Naive B cell (primary cell): ENCODE measurements around the gene ZNF592. TPM values are rescaled to one million over a fixed set of nuclear protein-coding genes. Genes with fewer than 3 reads are reported as not detected.
"Not testable (repeated sequence)": the region's sequence is repeated elsewhere in the genome, so short reads cannot be mapped to it uniquely, and the experiment has no call there.

Experiments used
- ATAC-seq, 2 donors: fragments of 150-1000 bp; cut with Tn5 transposase; 2 replicates each; pipeline ENCODE4 v1.10.0; 2021; ENCODE audit warnings: low read depth in 2 of 2, mild to moderate bottlenecking in 2 of 2, moderate library complexity in 2 of 2
- DNase-seq: peaks from one replicate; pipeline ENCODE4 v3.0.0; 2022
- H3K27ac Mint-ChIP-seq, 6 donors: one replicate each; pipeline ENCODE4 v1.8.0; 2020 to 2022; ENCODE audit warnings: mild to moderate bottlenecking in 6 of 6, mixed read lengths in 6 of 6, moderate library complexity in 5 of 6, inconsistent platforms in 2 of 6
- H3K27me3 Mint-ChIP-seq, 3 donors: one replicate each; pipeline ENCODE4 v1.8.0; 2021 to 2022; ENCODE audit warnings: mixed read lengths in 3 of 3, mild to moderate bottlenecking in 1 of 3
- H3K36me3 Mint-ChIP-seq, 2 donors: one replicate each; pipeline ENCODE4 v1.8.0; 2020 to 2022; ENCODE audit warnings: mixed read lengths in 2 of 2, inconsistent platforms in 1 of 2, mild to moderate bottlenecking in 1 of 2
- H3K4me1 Mint-ChIP-seq, 3 donors: one replicate each; pipeline ENCODE4 v1.8.0; 2020 to 2022; ENCODE audit warnings: mixed read lengths in 3 of 3, inconsistent platforms in 1 of 3, mild to moderate bottlenecking in 1 of 3, moderate library complexity in 1 of 3
- H3K4me3 Mint-ChIP-seq, 8 donors: one replicate each; pipeline ENCODE4 v1.8.0; 2020 to 2022; ENCODE audit warnings: mild to moderate bottlenecking in 8 of 8, mixed read lengths in 8 of 8, moderate library complexity in 8 of 8, inconsistent platforms in 2 of 8
- H3K9me3 Mint-ChIP-seq, 7 donors: one replicate each; pipeline ENCODE4 v1.8.0; 2020 to 2022; ENCODE audit warnings: mixed read lengths in 7 of 7, mild to moderate bottlenecking in 5 of 7, inconsistent platforms in 2 of 7, moderate library complexity in 1 of 7
- polyA plus RNA-seq, 6 donors: library from polyadenylated mRNA; unstranded; fragments of 300-500 nt; fragmentation: Illumina TruSeq; gene quantifications; one replicate each; pipeline ENCODE4 v1.2.3, GENCODE V29; 2021; ENCODE audit warnings: low read depth in 6 of 6

The ZNF592 gene
- polyA plus RNA-seq, 6 donors from 2014 or later = 2.2 to 21.4 (median 8.5) TPM

GRCh38 chr15:84834229-84834955, 86.0 kb downstream of the ZNF592 start:
- Mint-ChIP-seq H3K27me3 (peaks cover 4 to 19% (median 18%) of the 10 kb centered on the region in 3 donors), H3K27ac (no peak overlapping the region), H3K36me3 (no peaks in the 10 kb centered on the region), H3K4me1 (no peaks in the 10 kb centered on the region), H3K9me3 (no peaks in the 10 kb centered on the region), H3K4me3 (no peak overlapping the region)
- DNase-seq = no peak
- ATAC-seq = no peak

DNA sequence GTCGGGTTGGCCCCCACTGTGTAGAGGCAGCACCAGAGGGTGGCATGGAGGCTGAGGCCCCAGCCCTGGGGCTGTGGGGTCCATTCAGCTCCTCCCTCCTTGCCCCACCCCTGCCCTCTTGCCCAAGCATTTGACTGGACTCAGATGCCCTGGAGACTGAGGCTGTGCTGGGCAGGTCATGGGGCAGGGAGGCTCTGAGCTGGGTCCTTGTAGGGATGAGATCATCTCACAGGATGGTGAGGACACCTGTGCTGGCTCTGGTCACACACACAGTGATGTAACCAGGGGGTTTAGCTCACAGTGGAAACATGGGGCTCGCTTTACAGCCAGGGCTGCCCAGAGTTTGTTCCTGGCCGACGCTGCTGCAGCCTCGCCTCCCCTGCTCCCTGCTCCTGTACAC, 86.6 kb downstream of the ZNF592 start:
- H3K4me3 Mint-ChIP-seq = no peak overlapping the region
- DNase-seq = no peak
- no peaks in the 10 kb centered on the region for H3K4me1 Mint-ChIP-seq
- no peak for ATAC-seq
- no peaks in the 10 kb centered on the region for H3K9me3 Mint-ChIP-seq
- no peak overlapping the region for H3K27ac Mint-ChIP-seq
- H3K27me3 Mint-ChIP-seq = peaks cover 4 to 19% (median 18%) of the 10 kb centered on the region in 3 donors
- H3K36me3 Mint-ChIP-seq = no peaks in the 10 kb centered on the region

- no peaks in the 10 kb centered on the region for H3K9me3 Mint-ChIP-seq
- H3K4me3 Mint-ChIP-seq = no peak overlapping the region
- peaks cover 4 to 19% (median 18%) of the 10 kb centered on the region in 3 donors for H3K27me3 Mint-ChIP-seq
- DNase-seq (no peak), ATAC-seq (no peak)
- no peaks in the 10 kb centered on the region for H3K36me3 Mint-ChIP-seq
- H3K4me1 Mint-ChIP-seq = no peaks in the 10 kb centered on the region
- H3K27ac Mint-ChIP-seq = peak overlapping the region in 1 of 6 donors; percentile 26
Observed at GRCh38 chr15:84835661-84836337, 87.4 kb downstream of the ZNF592 start.

- ATAC-seq (no peak), DNase-seq (no peak)
- Mint-ChIP-seq H3K4me3 (no peak overlapping the region), H3K4me1 (no peaks in the 10 kb centered on the region), H3K27me3 (peaks cover 8 to 19% (median 18%) of the 10 kb centered on the region in 3 donors), H3K36me3 (no peaks in the 10 kb centered on the region), H3K9me3 (no peaks in the 10 kb centered on the region), H3K27ac (peak overlapping the region in 2 of 6 donors; percentile 60 to 72)
Observed at GRCh38 chr15:84836844-84837243, 88.5 kb downstream of the ZNF592 start.

DNA sequence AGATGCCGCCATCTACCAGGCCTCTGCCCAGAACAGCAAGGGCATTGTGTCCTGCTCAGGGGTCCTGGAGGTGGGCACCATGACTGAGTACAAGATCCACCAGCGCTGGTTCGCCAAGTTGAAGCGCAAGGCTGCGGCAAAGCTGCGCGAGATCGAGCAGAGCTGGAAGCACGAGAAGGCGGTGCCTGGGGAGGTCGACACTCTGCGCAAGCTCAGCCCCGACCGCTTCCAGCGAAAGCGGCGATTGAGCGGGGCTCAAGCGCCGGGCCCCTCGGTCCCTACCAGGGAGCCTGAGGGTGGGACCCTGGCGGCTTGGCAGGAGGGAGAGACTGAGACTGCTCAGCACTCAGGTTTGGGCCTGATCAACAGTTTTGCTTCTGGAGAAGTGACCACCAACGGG, 91.3 kb downstream of the ZNF592 start:
- DNase-seq (no peak), ATAC-seq (no peak)
- peaks cover 8 to 19% (median 18%) of the 10 kb centered on the region in 3 donors for H3K27me3 Mint-ChIP-seq
- no peak overlapping the region for H3K4me3 Mint-ChIP-seq
- H3K9me3 Mint-ChIP-seq = no peaks in the 10 kb centered on the region
- no peaks in the 10 kb centered on the region for H3K4me1 Mint-ChIP-seq
- no peaks in the 10 kb centered on the region for H3K36me3 Mint-ChIP-seq
- no peak overlapping the region for H3K27ac Mint-ChIP-seq

DNA sequence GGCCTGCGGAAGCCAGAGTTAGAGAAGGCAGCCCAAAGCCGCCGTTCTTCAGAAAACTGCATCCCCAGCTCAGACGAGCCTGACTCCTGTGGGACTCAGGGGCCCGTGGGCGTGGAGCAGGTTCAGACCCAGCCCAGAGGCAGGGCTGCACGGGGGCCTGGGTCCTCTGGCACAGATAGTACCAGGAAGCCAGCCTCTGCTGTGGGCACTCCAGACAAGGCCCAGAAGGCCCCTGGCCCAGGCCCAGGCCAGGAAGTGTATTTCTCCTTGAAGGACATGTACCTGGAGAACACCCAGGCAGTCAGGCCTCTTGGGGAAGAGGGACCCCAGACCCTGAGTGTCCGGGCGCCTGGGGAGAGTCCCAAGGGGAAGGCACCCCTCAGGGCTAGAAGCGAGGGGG, 91.9 kb downstream of the ZNF592 start:
- Mint-ChIP-seq H3K27me3 (peaks cover 8 to 18% (median 18%) of the 10 kb centered on the region in 3 donors), H3K36me3 (no peaks in the 10 kb centered on the region), H3K27ac (no peak overlapping the region), H3K4me1 (no peaks in the 10 kb centered on the region), H3K9me3 (peaks cover 0 to under 1% (median 0%) of the 10 kb centered on the region in 7 donors), H3K4me3 (no peak overlapping the region)
- ATAC-seq (no peak), DNase-seq (no peak)

DNA sequence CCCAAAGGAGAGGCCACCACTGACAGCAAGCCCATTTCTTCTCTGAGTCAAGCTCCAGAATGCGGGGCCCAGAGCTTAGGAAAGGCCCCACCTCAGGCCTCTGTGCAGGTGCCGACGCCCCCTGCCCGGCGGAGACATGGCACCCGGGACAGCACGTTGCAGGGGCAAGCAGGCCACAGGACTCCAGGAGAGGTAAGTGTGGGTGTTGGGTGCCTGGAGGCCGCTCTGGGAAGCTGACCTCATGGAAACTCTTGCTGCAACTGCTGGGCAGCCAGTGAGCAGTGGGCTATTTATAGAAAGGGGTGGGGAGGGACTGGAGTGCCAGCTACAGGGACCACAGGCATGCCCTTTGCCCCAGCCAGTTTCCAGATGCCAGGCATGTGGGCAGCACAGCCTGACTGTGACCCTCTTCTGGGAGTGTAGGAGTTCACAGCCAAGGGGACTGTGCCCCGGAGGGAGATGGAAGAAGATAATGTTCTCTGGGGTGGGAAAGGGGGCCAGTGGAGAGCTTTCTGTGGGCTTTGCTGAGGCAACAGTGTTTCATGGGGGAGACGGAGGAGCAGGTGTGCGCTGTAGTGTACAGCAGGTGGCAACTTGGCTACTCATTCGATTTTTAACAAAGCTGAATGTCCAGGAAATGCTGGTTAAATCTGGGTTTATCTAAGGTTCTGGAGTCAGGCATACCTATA, 92.5 kb downstream of the ZNF592 start:
- Mint-ChIP-seq H3K4me3 (no peak overlapping the region), H3K27me3 (peaks cover 5 to 13% (median 12%) of the 10 kb centered on the region in 3 donors), H3K36me3 (peaks cover 0 to under 1% of the 10 kb centered on the region in 2 donors), H3K9me3 (peaks cover 0 to 6% (median 0%) of the 10 kb centered on the region in 7 donors), H3K27ac (peak overlapping the region in 3 of 6 donors; percentile 16 to 89 (median 19)), H3K4me1 (no peaks in the 10 kb centered on the region)
- no peak for DNase-seq
- ATAC-seq = no peak

- Mint-ChIP-seq H3K27ac (no peak overlapping the region), H3K9me3 (peaks cover 5 to 23% (median 15%) of the 10 kb centered on the region in 7 donors)
- no peak for ATAC-seq
Observed at GRCh38 chr15:84842781-84843180, 94.4 kb downstream of the ZNF592 start.

GRCh38 chr15:84844964-84845363, 96.6 kb downstream of the ZNF592 start:
- H3K4me3 Mint-ChIP-seq = no peak overlapping the region
- H3K9me3 Mint-ChIP-seq = peaks cover 8 to 34% (median 24%) of the 10 kb centered on the region in 7 donors
- no peak for DNase-seq

More at GRCh38 chr15:84842781-84843180, 94.4 kb downstream of the ZNF592 start:
- Mint-ChIP-seq H3K36me3 (peaks cover 0 to 16% of the 10 kb centered on the region in 2 donors), H3K4me3 (no peak overlapping the region), H3K27me3 (peaks cover 0 to 3% (median 0%) of the 10 kb centered on the region in 3 donors), H3K4me1 (no peaks in the 10 kb centered on the region)
- DNase-seq = no peak

DNA sequence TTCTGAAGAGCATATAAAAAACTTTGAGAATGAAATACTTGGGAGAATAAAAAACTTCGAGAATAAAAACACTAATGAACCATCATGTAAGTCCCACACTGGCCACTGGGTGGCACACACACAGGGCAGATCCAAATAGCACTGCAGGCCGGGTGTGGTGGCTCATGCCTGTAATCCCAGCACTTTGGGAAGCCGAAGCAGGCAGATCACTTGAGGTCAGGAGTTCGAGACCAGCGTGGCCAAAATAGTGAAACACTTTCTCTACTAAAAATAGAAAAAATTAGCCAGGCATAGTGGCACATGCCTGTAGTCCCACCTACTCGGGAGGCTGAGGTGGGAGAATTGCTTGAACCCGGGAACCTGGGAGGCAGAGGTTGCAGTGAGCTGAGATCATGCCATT, 97.2 kb downstream of the ZNF592 start:
- H3K4me3 Mint-ChIP-seq, H3K27me3 Mint-ChIP-seq: not testable (repeated sequence)

More at GRCh38 chr15:84844964-84845363, 96.6 kb downstream of the ZNF592 start:
- ATAC-seq = no peak
- Mint-ChIP-seq H3K27ac (no peak overlapping the region), H3K4me1 (no peaks in the 10 kb centered on the region), H3K27me3 (peaks cover 0 to 3% (median 0%) of the 10 kb centered on the region in 3 donors), H3K36me3 (peaks cover 0 to 16% of the 10 kb centered on the region in 2 donors)

DNA sequence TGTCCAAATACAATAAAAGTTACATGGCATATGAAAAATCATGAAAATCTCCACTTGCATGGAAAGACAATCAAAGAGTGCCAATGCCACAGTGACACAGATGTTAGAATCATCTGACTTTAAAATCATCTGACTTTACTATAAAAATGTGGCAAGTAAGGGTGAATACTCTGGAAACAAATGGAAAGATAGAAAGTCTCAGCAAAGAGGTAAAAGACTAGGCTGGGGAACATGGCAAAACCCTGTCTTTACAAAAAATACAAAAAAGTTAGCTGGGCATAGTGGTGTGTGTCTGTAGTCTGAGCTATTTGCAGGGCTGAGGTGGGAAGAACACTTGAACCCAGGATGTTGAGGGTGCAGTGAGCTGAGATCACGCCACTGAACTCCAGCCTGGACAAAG, 97.9 kb downstream of the ZNF592 start:
- H3K27me3 Mint-ChIP-seq = peaks cover 0 to 2% (median 0%) of the 10 kb centered on the region in 3 donors
- no peak overlapping the region for H3K27ac Mint-ChIP-seq
- no peaks in the 10 kb centered on the region for H3K4me1 Mint-ChIP-seq
- no peak for DNase-seq
- ATAC-seq = no peak
- peaks cover 0 to 16% of the 10 kb centered on the region in 2 donors for H3K36me3 Mint-ChIP-seq
- H3K9me3 Mint-ChIP-seq = peaks cover 8 to 34% (median 24%) of the 10 kb centered on the region in 7 donors
- no peak overlapping the region for H3K4me3 Mint-ChIP-seq

More for the DNA sequence above, 97.2 kb downstream of the ZNF592 start:
- H3K4me1 Mint-ChIP-seq, ATAC-seq, H3K27ac Mint-ChIP-seq: not testable (repeated sequence)
- H3K9me3 Mint-ChIP-seq = peaks cover 8 to 34% (median 24%) of the 10 kb centered on the region in 7 donors
- peaks cover 0 to 16% of the 10 kb centered on the region in 2 donors for H3K36me3 Mint-ChIP-seq
- peak; percentile 3 for DNase-seq

GRCh38 chr15:84847382-84847781, 99.0 kb downstream of the ZNF592 start:
- H3K4me3 Mint-ChIP-seq = no peak overlapping the region
- H3K27ac Mint-ChIP-seq = no peak overlapping the region
- no peaks in the 10 kb centered on the region for H3K27me3 Mint-ChIP-seq
- no peaks in the 10 kb centered on the region for H3K4me1 Mint-ChIP-seq
- ATAC-seq = no peak
- DNase-seq = no peak
- H3K9me3 Mint-ChIP-seq = peaks cover 8 to 34% (median 24%) of the 10 kb centered on the region in 7 donors
- H3K36me3 Mint-ChIP-seq = peaks cover 0 to 16% of the 10 kb centered on the region in 2 donors

DNA sequence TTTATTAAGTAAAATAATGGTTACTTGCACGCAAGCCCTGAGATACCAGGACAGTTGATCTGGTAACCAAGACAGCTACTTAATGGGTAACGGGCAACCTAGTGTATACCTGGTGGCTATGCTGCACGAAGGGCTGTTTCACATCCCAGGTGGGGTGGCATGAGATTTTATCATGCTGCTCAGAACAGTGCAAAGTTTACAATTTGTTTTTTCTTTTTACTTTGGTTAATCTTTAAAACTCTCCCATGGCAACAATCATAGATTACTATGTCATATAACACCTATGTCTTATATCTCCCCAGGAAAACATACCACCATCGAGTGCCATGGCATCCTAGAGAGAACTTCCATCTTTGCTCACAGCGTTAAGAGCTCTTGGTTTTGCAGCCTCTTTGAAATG, 103.8 kb downstream of the ZNF592 start:
- no peaks in the 10 kb centered on the region for H3K4me1 Mint-ChIP-seq
- H3K27ac Mint-ChIP-seq = no peak overlapping the region
- ATAC-seq (no peak), DNase-seq (no peak)
- H3K27me3 Mint-ChIP-seq = no peaks in the 10 kb centered on the region
- peaks cover 3 to 17% (median 16%) of the 10 kb centered on the region in 7 donors for H3K9me3 Mint-ChIP-seq
- H3K4me3 Mint-ChIP-seq = no peak overlapping the region
- peaks cover 0 to 3% of the 10 kb centered on the region in 2 donors for H3K36me3 Mint-ChIP-seq
